Ishikawa (cell line): ENCODE measurements around the gene TBPL2.
A peak's percentile ranks its signal among the peaks of the same experiment; 100 is the strongest.

Experiments used
- CEBPB ChIP-seq: IDR thresholded peaks from 2 replicates; pipeline ENCODE4 v1.6.1; 2012
- EGR1 ChIP-seq: IDR thresholded peaks from 2 replicates; pipeline ENCODE4 v1.6.1; 2012
- EP300 ChIP-seq: IDR thresholded peaks from 2 replicates; pipeline ENCODE4 v1.6.1; 2012; ENCODE audit warnings: borderline replicate concordance
- FOXM1 ChIP-seq: IDR thresholded peaks from 2 replicates; pipeline ENCODE4 v1.6.1; 2012; ENCODE audit warnings: low read depth, borderline replicate concordance
- NFIC ChIP-seq: IDR thresholded peaks from 2 replicates; pipeline ENCODE4 v1.6.1; 2012
- RAD21 ChIP-seq: IDR thresholded peaks from 2 replicates; pipeline ENCODE4 v1.6.1; 2012; ENCODE audit warnings: low read depth
- TAF1 ChIP-seq: IDR thresholded peaks from 2 replicates; pipeline ENCODE4 v1.6.1; 2012; ENCODE audit warnings: low read depth, mild to moderate bottlenecking
- TCF12 ChIP-seq: IDR thresholded peaks from 2 replicates; pipeline ENCODE4 v1.6.1; 2012; ENCODE audit warnings: low read depth
- TEAD4 ChIP-seq: IDR thresholded peaks from 2 replicates; pipeline ENCODE4 v1.6.1; 2012
- YY1 ChIP-seq: IDR thresholded peaks from 2 replicates; pipeline ENCODE4 v1.6.1; 2012; ENCODE audit warnings: low read depth
- ZBTB7A ChIP-seq: IDR thresholded peaks from 2 replicates; pipeline ENCODE4 v1.6.1; 2012; ENCODE audit warnings: low read depth
- TF ChIP-seq, protein P1 (sequence below): IDR thresholded peaks from 2 replicates; pipeline ENCODE4 v1.6.1; 2012
- TF ChIP-seq, protein P2 (sequence below): IDR thresholded peaks from 2 replicates; pipeline ENCODE4 v1.6.1; 2012; ENCODE audit warnings: low read depth, mild to moderate bottlenecking
- TF ChIP-seq, protein P3 (sequence below): IDR thresholded peaks from 2 replicates; pipeline ENCODE4 v1.6.1; 2012

The TBPL2 gene

DNA sequence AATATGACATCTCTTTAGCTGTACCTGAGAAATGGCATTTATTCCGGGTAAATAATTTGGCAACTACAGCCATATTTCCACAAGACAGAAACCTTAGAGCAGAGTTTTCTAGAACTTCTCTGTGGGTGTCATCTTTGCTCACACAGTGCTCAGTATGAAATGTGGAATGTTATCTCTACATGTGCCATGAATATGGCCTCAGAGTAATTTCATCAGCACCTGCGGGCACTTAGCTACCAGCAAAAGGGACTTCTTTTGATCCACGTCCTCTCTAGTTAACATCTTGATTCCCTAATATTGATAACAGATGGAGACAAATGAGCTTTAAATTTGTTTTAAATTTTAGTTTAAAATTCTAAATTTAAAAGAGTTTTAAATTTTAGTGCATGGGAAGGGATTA lies 25.9 kb downstream of the TBPL2 start:
- no peak for TF ChIP-seq FOXM1
- TF ChIP-seq ZBTB7A, result no peak
- TF ChIP-seq EGR1, result no peak
- no peak for TF ChIP-seq CEBPB
- TF ChIP-seq, protein P1, sequence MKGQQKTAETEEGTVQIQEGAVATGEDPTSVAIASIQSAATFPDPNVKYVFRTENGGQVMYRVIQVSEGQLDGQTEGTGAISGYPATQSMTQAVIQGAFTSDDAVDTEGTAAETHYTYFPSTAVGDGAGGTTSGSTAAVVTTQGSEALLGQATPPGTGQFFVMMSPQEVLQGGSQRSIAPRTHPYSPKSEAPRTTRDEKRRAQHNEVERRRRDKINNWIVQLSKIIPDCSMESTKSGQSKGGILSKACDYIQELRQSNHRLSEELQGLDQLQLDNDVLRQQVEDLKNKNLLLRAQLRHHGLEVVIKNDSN, result no peak
- TF ChIP-seq, protein P2, sequence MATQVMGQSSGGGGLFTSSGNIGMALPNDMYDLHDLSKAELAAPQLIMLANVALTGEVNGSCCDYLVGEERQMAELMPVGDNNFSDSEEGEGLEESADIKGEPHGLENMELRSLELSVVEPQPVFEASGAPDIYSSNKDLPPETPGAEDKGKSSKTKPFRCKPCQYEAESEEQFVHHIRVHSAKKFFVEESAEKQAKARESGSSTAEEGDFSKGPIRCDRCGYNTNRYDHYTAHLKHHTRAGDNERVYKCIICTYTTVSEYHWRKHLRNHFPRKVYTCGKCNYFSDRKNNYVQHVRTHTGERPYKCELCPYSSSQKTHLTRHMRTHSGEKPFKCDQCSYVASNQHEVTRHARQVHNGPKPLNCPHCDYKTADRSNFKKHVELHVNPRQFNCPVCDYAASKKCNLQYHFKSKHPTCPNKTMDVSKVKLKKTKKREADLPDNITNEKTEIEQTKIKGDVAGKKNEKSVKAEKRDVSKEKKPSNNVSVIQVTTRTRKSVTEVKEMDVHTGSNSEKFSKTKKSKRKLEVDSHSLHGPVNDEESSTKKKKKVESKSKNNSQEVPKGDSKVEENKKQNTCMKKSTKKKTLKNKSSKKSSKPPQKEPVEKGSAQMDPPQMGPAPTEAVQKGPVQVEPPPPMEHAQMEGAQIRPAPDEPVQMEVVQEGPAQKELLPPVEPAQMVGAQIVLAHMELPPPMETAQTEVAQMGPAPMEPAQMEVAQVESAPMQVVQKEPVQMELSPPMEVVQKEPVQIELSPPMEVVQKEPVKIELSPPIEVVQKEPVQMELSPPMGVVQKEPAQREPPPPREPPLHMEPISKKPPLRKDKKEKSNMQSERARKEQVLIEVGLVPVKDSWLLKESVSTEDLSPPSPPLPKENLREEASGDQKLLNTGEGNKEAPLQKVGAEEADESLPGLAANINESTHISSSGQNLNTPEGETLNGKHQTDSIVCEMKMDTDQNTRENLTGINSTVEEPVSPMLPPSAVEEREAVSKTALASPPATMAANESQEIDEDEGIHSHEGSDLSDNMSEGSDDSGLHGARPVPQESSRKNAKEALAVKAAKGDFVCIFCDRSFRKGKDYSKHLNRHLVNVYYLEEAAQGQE, result no peak
- no peak for TF ChIP-seq NFIC
- TF ChIP-seq, protein P3, sequence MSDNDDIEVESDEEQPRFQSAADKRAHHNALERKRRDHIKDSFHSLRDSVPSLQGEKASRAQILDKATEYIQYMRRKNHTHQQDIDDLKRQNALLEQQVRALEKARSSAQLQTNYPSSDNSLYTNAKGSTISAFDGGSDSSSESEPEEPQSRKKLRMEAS, result no peak
- TF ChIP-seq TEAD4, result no peak
- TF ChIP-seq EP300, result no peak

DNA sequence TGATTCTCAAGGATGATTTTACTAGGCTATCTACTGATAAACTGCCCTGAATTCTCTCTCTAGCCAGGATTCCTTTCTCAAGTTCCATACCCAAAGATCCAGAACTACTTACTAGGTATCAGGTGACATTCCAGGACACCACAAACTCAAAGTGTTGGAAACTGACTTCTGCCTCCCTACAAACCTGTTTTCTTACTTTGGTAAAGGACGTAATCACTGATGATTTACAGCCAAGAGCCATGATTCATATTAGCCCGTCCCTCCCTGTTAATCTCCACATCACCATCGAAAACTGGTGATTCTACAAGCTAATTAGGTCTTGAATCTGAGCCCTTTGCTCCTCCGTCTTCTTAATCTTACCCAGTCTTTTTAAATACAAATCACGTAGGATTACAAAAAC lies 27.7 kb downstream of the TBPL2 start:
- TF ChIP-seq TEAD4, result peak; percentile 17; the same call in 1 of the 2 replicates
- TF ChIP-seq NFIC, result no peak

DNA sequence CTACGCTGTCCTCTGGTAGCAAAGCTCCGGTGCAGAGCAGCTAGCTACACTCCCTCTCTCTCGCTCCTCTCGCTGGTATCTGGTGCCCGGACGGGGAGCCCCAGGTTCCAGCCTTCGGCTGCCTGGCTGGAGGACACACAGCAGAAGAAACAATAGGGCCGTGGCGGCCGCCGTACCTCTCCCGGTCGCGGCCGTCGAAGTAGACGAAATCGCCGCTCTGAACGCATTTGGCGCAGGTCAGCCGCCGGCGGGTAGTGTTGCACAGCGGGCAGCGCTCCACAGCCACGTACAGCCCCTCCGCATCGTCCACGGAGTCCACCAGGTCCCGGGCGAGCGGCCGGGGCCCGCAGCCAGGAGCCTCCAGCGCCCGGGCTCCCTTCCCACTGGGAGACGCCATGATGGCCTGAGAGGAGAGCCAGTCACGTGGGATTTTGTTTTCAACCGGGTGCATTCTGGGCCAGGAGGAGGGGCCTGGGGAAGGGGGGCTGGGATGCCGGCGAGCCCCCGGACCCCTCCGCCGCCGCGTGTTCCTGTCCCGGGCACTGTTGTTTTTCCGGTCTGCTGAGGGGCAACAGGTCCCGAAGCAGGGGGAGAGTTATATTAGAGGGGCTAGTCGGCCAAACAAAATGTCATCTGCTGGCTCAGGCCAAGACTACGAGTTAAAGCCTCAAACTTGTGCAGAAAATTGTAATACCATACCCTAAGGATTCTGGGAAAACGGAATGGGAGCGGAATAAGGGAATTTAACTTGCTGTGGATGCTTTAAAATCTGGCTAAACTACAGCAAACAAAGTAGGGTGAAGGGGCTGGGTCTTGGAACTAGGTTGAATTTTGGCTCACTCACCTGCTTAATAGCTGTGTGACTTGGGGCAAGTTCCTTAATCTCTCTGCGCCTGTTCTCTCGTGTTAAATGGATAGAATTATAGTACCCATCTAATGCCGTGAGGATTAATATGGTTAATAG lies 28.7 kb downstream of the TBPL2 start, which contains the start of gene ATG14:
Gene ATG14, minus strand, starts transcription at position 405 of the 964 bp plus-strand sequence. Its CDS starts 8 bp downstream, at position 397.
- no peak for TF ChIP-seq EGR1
- peak; percentile 82; the same call in 1 of the 2 replicates for TF ChIP-seq TAF1
- TF ChIP-seq TCF12, result peak; percentile 48; the same call in 1 of the 2 replicates
- peak; percentile 99 for TF ChIP-seq ZBTB7A
- TF ChIP-seq RAD21, result no peak
- peak; percentile 99 for TF ChIP-seq YY1
- TF ChIP-seq, protein P1, result peak; percentile 97
- no peak for TF ChIP-seq FOXM1
- TF ChIP-seq EP300, result peak; percentile 44; the same call in 1 of the 2 replicates
- TF ChIP-seq, protein P3, result peak; percentile 85
- TF ChIP-seq NFIC, result peak; percentile 21; the same call in 1 of the 2 replicates

DNA sequence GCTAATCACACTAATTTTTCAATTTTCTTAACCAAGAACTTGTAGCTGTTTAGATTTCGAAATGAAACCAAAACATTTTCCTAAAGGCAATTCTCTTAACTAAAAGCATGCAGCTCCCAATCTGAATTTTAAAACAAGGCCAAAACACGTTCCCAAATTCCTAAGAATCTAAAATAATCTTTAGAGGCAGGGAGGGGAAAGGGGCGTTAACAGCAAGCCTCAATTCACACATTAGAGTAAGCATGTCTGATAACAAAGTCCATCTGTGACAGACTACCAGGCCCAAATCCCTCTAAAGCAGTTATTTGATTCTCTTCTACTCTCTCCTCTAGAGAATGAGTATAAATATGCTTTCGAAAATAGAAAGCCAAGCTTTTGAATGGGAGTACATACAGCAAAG lies 29.5 kb downstream of the TBPL2 start:
- TF ChIP-seq TCF12 (no peak), CEBPB (no peak), RAD21 (no peak), TAF1 (no peak), EP300 (no peak), FOXM1 (no peak), EGR1 (no peak)
- TF ChIP-seq, protein P3, result no peak
- TF ChIP-seq, protein P2, result no peak

DNA sequence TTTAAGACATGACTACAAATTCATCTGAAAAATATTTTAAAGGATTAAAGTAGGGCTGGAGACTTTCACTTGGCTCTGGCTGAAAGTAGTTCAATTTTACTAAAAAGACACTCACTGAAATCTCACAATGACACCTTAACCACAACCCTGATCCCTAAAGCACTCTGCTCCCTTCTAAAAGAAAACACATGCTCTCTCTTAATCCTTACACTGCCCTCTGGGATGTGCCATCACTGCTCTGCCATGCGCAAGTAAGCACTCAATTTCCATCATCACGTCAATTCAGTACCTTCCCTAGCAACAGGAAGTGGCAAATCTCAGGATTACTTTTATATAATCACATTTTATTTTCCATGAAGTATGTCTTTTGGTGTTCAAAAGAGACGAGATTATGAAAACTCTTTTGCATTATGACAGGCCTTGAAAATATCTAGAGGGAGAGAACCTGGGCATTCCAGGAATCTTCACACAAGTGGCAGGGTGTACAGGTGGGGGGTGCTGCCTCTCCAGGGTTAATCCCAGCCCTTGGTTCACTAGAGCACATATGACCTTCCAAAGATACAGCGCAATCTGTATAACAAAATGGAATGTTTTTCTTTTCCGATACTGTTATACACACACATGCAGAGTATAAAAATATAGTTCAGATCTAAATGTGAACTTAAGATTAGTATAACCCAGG lies 36.1 kb downstream of the TBPL2 start:
- TF ChIP-seq, protein P3, result no peak
